GM06990 (cell line): Measurements from ENCODE around the gene GALNT18.
A peak's percentile ranks its signal among the peaks of the same experiment; 100 is the strongest.

Experiments used
- DNase-seq: peaks from one replicate; pipeline ENCODE4 v3.0.0-alpha.2; 2011; ENCODE audit not compliant: insufficient read length; ENCODE audit errors: extremely low read depth
- H3K27me3 ChIP-seq: replicated peaks from 2 replicates; pipeline ENCODE4 v1.6.0; 2011; ENCODE audit warnings: low read length; ENCODE audit not compliant: control insufficient read depth, insufficient read depth
- H3K36me3 ChIP-seq: 2 replicates; pipeline ENCODE4 v1.5.1; 2011; ENCODE audit warnings: low read length; ENCODE audit not compliant: control insufficient read depth, insufficient read depth
- H3K4me3 ChIP-seq: replicated peaks from 2 replicates; pipeline ENCODE4 v1.5.1; 2011; ENCODE audit warnings: low read depth, mild to moderate bottlenecking, control low read depth, low read length
- TF ChIP-seq, protein P1 (sequence below): IDR thresholded peaks from 2 replicates; pipeline ENCODE4 v1.5.1; 2011; ENCODE audit warnings: low read length, control low read depth, mild to moderate bottlenecking, inconsistent platforms; ENCODE audit not compliant: insufficient read depth, poor library complexity, severe bottlenecking

The GALNT18 gene

GRCh38 chr11:11265994-11266606 lies 355.7 kb downstream of the GALNT18 start:
- no peaks in the 10 kb centered on the region for H3K27me3 ChIP-seq
- TF ChIP-seq, protein P1, sequence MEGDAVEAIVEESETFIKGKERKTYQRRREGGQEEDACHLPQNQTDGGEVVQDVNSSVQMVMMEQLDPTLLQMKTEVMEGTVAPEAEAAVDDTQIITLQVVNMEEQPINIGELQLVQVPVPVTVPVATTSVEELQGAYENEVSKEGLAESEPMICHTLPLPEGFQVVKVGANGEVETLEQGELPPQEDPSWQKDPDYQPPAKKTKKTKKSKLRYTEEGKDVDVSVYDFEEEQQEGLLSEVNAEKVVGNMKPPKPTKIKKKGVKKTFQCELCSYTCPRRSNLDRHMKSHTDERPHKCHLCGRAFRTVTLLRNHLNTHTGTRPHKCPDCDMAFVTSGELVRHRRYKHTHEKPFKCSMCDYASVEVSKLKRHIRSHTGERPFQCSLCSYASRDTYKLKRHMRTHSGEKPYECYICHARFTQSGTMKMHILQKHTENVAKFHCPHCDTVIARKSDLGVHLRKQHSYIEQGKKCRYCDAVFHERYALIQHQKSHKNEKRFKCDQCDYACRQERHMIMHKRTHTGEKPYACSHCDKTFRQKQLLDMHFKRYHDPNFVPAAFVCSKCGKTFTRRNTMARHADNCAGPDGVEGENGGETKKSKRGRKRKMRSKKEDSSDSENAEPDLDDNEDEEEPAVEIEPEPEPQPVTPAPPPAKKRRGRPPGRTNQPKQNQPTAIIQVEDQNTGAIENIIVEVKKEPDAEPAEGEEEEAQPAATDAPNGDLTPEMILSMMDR, result peak; percentile 98
- no peaks in the 10 kb centered on the region for H3K36me3 ChIP-seq
- no peak overlapping the region for H3K4me3 ChIP-seq
- peak; percentile 52 for DNase-seq

- TF ChIP-seq, protein P1, result no peak
These were observed 356.5 kb downstream of the GALNT18 start for GRCh38 chr11:11265320-11265719.

GRCh38 chr11:11263238-11264005 lies 358.4 kb downstream of the GALNT18 start:
- no peak overlapping the region for H3K4me3 ChIP-seq
- H3K27me3 ChIP-seq, result no peaks in the 10 kb centered on the region
- TF ChIP-seq, protein P1, result no peak
- no peak for DNase-seq
- no peaks in the 10 kb centered on the region for H3K36me3 ChIP-seq

More at GRCh38 chr11:11265320-11265719, 356.5 kb downstream of the GALNT18 start:
- Histone ChIP-seq H3K27me3 (no peaks in the 10 kb centered on the region), H3K36me3 (no peaks in the 10 kb centered on the region), H3K4me3 (no peak overlapping the region)
- no peak for DNase-seq

DNA sequence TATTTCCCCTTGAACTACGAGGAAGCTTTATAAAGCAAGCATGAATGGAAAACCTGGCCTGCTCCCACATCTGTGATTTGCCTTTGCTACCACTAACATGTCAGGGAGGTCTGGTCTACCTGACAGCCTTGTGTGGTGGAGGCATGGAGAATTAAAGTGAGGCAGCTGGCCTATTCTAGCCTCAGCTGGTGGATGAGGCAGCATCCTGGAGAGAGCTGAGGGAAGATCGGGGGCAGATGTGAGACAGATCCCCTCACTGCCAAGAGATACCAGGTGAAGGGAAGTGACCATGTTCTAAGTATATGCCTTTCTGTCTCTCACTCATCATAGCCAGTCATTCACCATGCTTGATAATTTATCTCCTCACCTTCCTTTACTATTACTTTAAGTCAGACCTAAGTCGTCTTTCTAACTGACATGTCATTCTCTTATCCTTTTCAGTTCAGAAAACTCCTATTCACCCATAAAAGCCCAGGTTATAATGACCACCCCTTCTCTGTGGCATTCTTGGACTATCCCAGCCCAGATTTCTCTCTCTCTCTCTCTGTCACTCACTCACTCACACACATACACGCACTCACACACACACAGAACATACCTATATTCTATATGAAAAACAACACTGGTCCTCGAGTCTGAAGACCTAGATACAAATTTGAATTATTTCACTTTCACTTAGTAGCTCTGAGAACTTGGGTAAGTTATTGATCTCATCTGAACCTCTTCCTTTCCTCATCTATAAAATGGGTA lies 359.5 kb downstream of the GALNT18 start:
- Histone ChIP-seq H3K27me3 (no peaks in the 10 kb centered on the region), H3K36me3 (no peaks in the 10 kb centered on the region), H3K4me3 (no peak overlapping the region)
- TF ChIP-seq, protein P1, result no peak
- DNase-seq, result no peak

GRCh38 chr11:11261629-11262028 lies 360.2 kb downstream of the GALNT18 start:
- H3K36me3 ChIP-seq, result no peaks in the 10 kb centered on the region
- TF ChIP-seq, protein P1, result no peak
- no peak overlapping the region for H3K4me3 ChIP-seq
- H3K27me3 ChIP-seq, result no peaks in the 10 kb centered on the region
- DNase-seq, result peak; percentile 17
